Erythroblast (primary cell): Measurements from ENCODE around the gene CMIP.

Source experiments
- DNase-seq, 2 experiments: peaks; one replicate each; lab custom pipeline; 2025; lab: John Stamatoyannopoulos, UW
- GATA1 ChIP-seq: IDR thresholded peaks from 2 replicates; pipeline ENCODE4 v1.6.1; 2011; ENCODE audit warnings: low read depth, mild to moderate bottlenecking, control low read depth, low read length, moderate library complexity
- POLR2A ChIP-seq: IDR thresholded peaks from 2 replicates; pipeline ENCODE4 v1.6.1; 2011; ENCODE audit warnings: mild to moderate bottlenecking, low read length

The CMIP gene

DNA sequence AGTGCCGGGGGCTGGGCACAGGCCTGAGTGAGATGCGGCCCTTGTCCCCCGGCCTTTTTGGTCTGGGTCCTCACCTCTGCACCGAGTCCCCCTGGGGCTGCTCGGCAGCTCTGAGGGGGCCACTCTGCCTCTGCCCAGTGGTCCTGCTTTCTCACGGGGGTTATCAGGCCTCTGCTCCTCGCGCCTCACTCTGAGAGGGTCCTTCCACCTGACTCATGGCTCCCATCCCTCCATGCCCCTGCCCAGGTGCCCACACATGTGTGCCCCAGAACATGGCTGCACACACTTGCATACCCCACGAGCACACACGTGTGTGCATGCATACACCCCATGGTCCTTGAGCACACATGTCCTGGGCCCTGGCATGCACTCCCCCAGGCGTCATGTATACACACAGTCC, 53.7 kb downstream of the CMIP start:
- TF ChIP-seq POLR2A: no peak
- TF ChIP-seq GATA1: no peak
- no peak for DNase-seq

DNA sequence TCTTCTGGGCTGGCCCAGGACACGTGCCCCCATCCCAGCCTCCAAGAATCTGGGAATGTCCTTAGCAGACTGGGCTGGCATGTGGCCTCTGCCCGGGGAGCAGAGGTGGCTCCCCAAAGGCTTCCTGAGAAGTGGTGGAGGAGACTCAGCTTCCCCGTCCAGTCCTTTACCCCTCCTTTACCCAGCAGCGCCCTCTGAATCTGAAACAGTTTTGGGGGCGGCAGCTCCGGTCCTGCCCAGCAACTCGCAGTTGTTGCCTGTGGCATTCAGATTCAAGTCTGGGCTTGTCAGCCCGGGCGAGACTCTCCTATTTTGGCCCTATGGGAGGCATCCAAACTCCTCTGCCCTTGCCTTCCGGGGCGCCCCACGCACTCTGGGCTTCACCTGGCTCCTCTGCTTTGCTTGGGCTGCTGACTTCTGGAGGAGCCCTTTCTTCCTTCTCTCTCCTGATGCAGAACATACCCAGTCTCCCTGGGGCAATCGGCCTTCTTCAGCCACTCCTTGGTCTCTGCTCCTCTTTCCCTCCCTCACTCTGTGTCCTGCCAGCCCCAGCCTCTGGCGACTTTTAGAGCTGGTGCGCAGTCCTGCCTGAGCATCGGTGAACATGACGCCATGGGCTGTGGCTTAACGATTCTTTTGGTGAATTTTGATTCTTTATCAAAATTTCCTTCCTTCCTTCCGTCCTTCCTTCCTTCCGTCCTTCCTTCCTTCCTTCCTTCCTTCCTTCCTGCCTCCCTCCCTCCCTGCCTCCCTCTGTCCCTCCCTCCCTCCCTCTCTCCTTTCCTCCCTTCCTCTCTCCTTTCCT, 55.2 kb downstream of the CMIP start:
- DNase-seq: no peak
- TF ChIP-seq GATA1: no peak
- no peak for TF ChIP-seq POLR2A

GRCh38 chr16:81500833-81501521, 56.4 kb downstream of the CMIP start:
- no peak for DNase-seq
- TF ChIP-seq POLR2A: no peak
- no peak for TF ChIP-seq GATA1

DNA sequence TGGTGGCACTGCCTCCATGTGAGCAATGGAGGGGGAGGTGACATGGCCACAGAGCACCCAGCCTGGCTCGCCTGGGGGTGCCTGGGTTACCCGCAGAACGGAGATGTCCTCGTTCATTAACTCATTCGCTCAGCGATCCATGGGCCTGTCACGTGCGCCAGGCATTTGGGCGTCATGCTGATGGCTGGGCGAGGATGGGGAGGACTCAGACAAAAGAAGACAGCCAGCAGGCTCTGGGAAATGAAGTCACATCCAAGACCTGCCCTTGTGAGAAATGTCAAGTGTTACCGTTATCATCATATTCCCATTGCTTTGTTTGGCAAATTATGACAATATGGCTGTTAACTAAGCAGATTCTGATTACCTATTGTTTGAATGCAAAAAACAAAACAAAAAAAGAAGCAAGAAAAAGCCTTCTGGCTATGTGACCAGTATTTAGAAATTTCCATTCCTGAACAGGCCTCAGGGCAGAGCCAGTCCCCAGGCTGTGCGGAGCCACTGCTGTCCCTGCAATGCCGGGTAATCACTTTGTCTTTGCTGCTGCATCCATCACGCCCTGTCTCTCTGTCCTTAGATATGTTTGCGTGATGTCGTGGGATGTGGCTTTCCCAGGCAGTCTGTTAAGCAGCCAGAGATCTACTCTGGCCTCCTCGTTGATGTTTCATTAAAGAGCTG, 57.9 kb downstream of the CMIP start:
- no peak for DNase-seq
- TF ChIP-seq GATA1: no peak
- no peak for TF ChIP-seq POLR2A

- no peak for TF ChIP-seq POLR2A
- no peak for TF ChIP-seq GATA1
- peak; percentile 30 to 70 for DNase-seq
Measured at GRCh38 chr16:81505011-81505661, 60.5 kb downstream of the CMIP start.

GRCh38 chr16:81509404-81509803, 64.8 kb downstream of the CMIP start:
- no peak for DNase-seq
- TF ChIP-seq GATA1 (no peak), POLR2A (no peak)

- no peak for TF ChIP-seq GATA1
- TF ChIP-seq POLR2A: no peak
- DNase-seq: no peak
Measured at GRCh38 chr16:81510016-81510415, 65.4 kb downstream of the CMIP start.

DNA sequence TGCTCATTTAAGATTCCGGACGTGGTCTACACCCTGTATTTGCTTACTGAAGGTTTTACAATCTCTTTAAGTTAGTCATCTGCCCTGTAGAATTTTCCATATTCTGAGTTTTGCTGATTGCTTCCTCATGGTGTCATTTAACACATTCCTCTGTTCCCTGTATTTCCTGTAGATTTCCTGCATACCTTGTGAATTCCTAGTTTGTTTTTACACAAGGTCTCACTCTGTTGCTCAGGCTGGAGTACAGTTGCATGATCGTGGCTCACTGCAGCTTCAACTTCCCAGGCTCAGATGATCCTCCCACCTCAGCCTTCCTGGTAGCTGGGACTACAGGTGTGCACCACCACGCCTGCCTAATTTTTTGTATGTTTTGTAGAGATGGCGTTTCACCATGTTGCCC, 66.8 kb downstream of the CMIP start:
- TF ChIP-seq POLR2A: no peak
- no peak for TF ChIP-seq GATA1
- DNase-seq: no peak

DNA sequence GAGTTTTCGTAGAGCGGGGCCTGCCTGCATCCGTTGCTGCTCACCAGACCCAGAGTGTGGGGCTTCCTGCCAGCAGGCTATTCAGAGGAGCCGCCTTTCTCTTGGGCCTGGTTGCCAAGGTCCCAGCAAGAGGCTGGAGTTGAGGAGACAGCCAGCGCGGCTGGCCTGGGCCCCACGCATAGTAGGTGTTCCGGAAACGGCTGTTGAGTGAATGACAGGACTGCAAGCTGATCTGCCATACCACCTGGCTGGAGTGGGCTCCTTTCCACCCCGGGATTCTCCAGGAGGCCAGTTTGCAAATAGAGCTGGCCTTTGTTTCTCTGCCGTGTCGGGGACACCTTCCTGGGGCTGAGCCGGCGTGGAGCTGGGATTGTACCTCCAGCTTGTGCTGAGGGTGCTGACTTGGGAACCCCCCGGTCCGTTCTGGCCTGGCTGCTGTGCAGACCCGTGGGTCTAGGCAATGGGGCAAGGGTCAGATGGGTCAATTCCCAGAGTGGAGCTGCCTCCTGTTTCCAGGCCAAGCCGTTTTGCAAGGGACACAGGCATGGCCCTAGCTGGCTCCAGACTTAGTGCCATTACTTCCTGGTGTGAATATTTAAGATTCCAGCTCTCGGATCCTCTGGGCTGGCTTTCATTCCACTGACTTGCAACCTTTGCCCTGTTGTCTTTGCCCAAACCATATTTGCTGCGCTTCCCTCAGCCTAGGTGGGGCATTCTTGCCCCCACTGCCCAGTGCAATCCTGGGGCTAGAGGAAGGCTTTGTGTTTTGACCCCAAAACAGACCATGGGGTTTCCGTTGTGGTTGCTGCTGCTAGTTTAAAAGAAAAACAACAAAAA, 68.8 kb downstream of the CMIP start:
- no peak for DNase-seq
- TF ChIP-seq POLR2A: no peak
- TF ChIP-seq GATA1: no peak

GRCh38 chr16:81514041-81514559, 69.5 kb downstream of the CMIP start:
- TF ChIP-seq GATA1: no peak
- TF ChIP-seq POLR2A: no peak
- DNase-seq: no peak

GRCh38 chr16:81514568-81515258, 70.1 kb downstream of the CMIP start:
- no peak for DNase-seq
- TF ChIP-seq GATA1 (no peak), POLR2A (no peak)

- TF ChIP-seq GATA1 (no peak), POLR2A (no peak)
- no peak for DNase-seq
Measured at GRCh38 chr16:81515281-81515680, 70.7 kb downstream of the CMIP start.
